MCF 10A (cell line): Measurements from ENCODE around the gene RGS13. TPM values are rescaled to one million over a fixed set of nuclear protein-coding genes. Genes with fewer than 3 reads are reported as not detected.

Experiments used
- BruUV-seq: library from RNA; stranded (reverse); fragments of 400-500 nt; replicated peaks from 2 replicates; lab custom pipeline; 2021; lab: Mats Ljungman, UMichigan
- CTCF ChIA-PET: fragments of 300-600 bp; sonication (Branson Sonifier 250); formaldehyde crosslinking; extraction: SDS; loops from one replicate; lab custom pipeline; 2021; ENCODE audit warnings: antibody characterized with exemption, inconsistent platforms; lab: Yijun Ruan, JAX
- POLR2A ChIA-PET: fragments of 300-600, 350-650 bp; sonication (Branson Sonifier 250); formaldehyde crosslinking; extraction: SDS; loops from one replicate; lab custom pipeline; 2020; ENCODE audit warnings: antibody characterized with exemption, inconsistent platforms; lab: Yijun Ruan, JAX
- DNase-seq: peaks from one replicate; pipeline ENCODE4 v3.0.0-alpha.2; 2018; ENCODE audit not compliant: unreplicated experiment
- H3K27ac Mint-ChIP-seq: one replicate; pipeline ENCODE4 v1.8.0; 2022; ENCODE audit warnings: mild to moderate bottlenecking, low read depth, mixed read lengths; ENCODE audit not compliant: unreplicated experiment
- H3K27me3 Mint-ChIP-seq: one replicate; pipeline ENCODE4 v1.8.0; 2022; ENCODE audit warnings: mixed read lengths; ENCODE audit not compliant: insufficient read depth, unreplicated experiment
- H3K36me3 Mint-ChIP-seq: one replicate; pipeline ENCODE4 v1.8.0; 2022; ENCODE audit warnings: mild to moderate bottlenecking, moderate library complexity, mixed read lengths; ENCODE audit not compliant: insufficient read depth, unreplicated experiment
- H3K4me1 Mint-ChIP-seq: one replicate; pipeline ENCODE4 v1.8.0; 2022; ENCODE audit warnings: mixed read lengths; ENCODE audit not compliant: insufficient read depth, unreplicated experiment
- H3K4me3 Mint-ChIP-seq: one replicate; pipeline ENCODE4 v1.8.0; 2022; ENCODE audit warnings: mild to moderate bottlenecking, moderate library complexity, mixed read lengths; ENCODE audit not compliant: unreplicated experiment
- H3K9me3 Mint-ChIP-seq: one replicate; pipeline ENCODE4 v1.8.0; 2022; ENCODE audit warnings: mixed read lengths; ENCODE audit not compliant: unreplicated experiment
- intact Hi-C: fragments of 100-400 bp; cut with micrococcal nuclease; formaldehyde crosslinking; loops from 2 replicates; pipeline ENCODE4 v1.14.1; 2022
- total RNA-seq: library from RNA; stranded (reverse); gene quantifications from 2 replicates; pipeline ENCODE4 v1.2.3, GENCODE V29; 2022
- TF ChIP-seq, protein P1 (sequence below): fragments of 200-600 bp; IDR thresholded peaks from one replicate; pipeline ENCODE4 v1.8.0; 2022; ENCODE audit warnings: antibody characterized with exemption, mild to moderate bottlenecking; ENCODE audit not compliant: unreplicated experiment

The RGS13 gene
- total RNA-seq, 1 experiment from 2014 or later: not detected

- Mint-ChIP-seq H3K27ac (no peak overlapping the region), H3K4me3 (no peak overlapping the region), H3K27me3 (no peaks in the 10 kb centered on the region), H3K4me1 (no peaks in the 10 kb centered on the region), H3K36me3 (no peaks in the 10 kb centered on the region), H3K9me3 (no peaks in the 10 kb centered on the region)
- ChIA-PET CTCF (interaction anchor here (0.7 kb wide), 1 partner anchor 166 kb away, joined by 3 read pairs; no protein-coding TSS in a partner anchor), POLR2A (no interaction called here)
- intact Hi-C loops: no loop called here
- BruUV-seq: no TSS peak
- no peak for DNase-seq
- TF ChIP-seq, protein P1, sequence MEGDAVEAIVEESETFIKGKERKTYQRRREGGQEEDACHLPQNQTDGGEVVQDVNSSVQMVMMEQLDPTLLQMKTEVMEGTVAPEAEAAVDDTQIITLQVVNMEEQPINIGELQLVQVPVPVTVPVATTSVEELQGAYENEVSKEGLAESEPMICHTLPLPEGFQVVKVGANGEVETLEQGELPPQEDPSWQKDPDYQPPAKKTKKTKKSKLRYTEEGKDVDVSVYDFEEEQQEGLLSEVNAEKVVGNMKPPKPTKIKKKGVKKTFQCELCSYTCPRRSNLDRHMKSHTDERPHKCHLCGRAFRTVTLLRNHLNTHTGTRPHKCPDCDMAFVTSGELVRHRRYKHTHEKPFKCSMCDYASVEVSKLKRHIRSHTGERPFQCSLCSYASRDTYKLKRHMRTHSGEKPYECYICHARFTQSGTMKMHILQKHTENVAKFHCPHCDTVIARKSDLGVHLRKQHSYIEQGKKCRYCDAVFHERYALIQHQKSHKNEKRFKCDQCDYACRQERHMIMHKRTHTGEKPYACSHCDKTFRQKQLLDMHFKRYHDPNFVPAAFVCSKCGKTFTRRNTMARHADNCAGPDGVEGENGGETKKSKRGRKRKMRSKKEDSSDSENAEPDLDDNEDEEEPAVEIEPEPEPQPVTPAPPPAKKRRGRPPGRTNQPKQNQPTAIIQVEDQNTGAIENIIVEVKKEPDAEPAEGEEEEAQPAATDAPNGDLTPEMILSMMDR: no peak
Measured at GRCh38 chr1:192657760-192658159, 21.8 kb downstream of the RGS13 start.

GRCh38 chr1:192658255-192658654 lies 22.3 kb downstream of the RGS13 start:
- H3K27me3 Mint-ChIP-seq: no peaks in the 10 kb centered on the region
- no peak for DNase-seq
- TF ChIP-seq, protein P1: no peak
- H3K4me1 Mint-ChIP-seq: no peaks in the 10 kb centered on the region
- BruUV-seq: no TSS peak
- no peak overlapping the region for H3K27ac Mint-ChIP-seq
- POLR2A ChIA-PET: no interaction called here
- no peaks in the 10 kb centered on the region for H3K36me3 Mint-ChIP-seq
- no peaks in the 10 kb centered on the region for H3K9me3 Mint-ChIP-seq
- CTCF ChIA-PET: interaction anchor here (0.7 kb wide), 1 partner anchor 167 kb away, joined by 3 read pairs; no protein-coding TSS in a partner anchor
- H3K4me3 Mint-ChIP-seq: no peak overlapping the region
- intact Hi-C loops: no loop called here

- Mint-ChIP-seq H3K9me3 (no peaks in the 10 kb centered on the region), H3K4me3 (no peak overlapping the region), H3K27me3 (no peaks in the 10 kb centered on the region), H3K27ac (no peak overlapping the region), H3K36me3 (no peaks in the 10 kb centered on the region), H3K4me1 (no peaks in the 10 kb centered on the region)
- no TSS peak for BruUV-seq
- TF ChIP-seq, protein P1: no peak
- ChIA-PET POLR2A (interaction anchor here (0.6 to 0.7 kb wide), 2 partner anchors 40 to 169 kb away, joined by 3 read pairs; no protein-coding TSS in a partner anchor), CTCF (interaction anchor here (1.4 kb wide), 1 partner anchor 33 kb away, joined by 3 read pairs; no protein-coding TSS in a partner anchor)
- intact Hi-C loops: no loop called here
- no peak for DNase-seq
Measured at GRCh38 chr1:192660613-192661012, 24.7 kb downstream of the RGS13 start.

GRCh38 chr1:192668409-192668983 lies 32.5 kb downstream of the RGS13 start:
- TF ChIP-seq, protein P1: no peak
- DNase-seq: no peak
- no peaks in the 10 kb centered on the region for H3K36me3 Mint-ChIP-seq
- ChIA-PET POLR2A (no interaction called here), CTCF (interaction anchor here (0.6 to 0.8 kb wide), 3 partner anchors 14 to 87 kb away, joined by 3 to 4 read pairs (median 3); no protein-coding TSS in a partner anchor)
- no TSS peak for BruUV-seq
- H3K27me3 Mint-ChIP-seq: no peaks in the 10 kb centered on the region
- H3K27ac Mint-ChIP-seq: no peak overlapping the region
- H3K4me1 Mint-ChIP-seq: no peaks in the 10 kb centered on the region
- intact Hi-C loops: no loop called here
- H3K9me3 Mint-ChIP-seq: peaks cover 7% of the 10 kb centered on the region
- no peak overlapping the region for H3K4me3 Mint-ChIP-seq
